ENCODE results near the gene CMC4.
A peak's percentile ranks its signal among the peaks of the same experiment; 100 is the strongest.

CMC4 gene

DNA sequence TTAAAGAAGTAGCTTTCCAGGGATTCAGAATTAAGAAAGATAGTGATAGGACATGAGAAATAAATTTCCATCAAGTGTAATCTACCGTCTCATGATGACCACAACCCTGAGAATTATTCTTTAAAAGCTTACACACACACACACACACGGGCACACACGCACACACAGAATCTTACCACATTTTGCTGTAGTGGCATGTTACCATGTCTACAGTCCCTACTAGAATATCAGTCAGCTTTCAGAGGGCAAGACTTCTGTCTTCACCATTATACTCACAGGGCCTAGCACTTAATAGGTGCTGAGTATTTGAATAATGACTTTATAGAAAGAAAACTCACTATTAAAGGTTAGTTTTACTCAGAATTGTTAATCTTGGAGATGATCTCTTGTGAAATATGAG is 15.4 kb downstream of the CMC4 start:
- ChIA-PET CTCF (interaction anchor here (4.6 kb wide), 1 partner anchor 138 kb away, joined by 25 read pairs; no protein-coding TSS in a partner anchor), POLR2A (no interaction called here)
- no peak for DNase-seq (ENCODE audit: extremely low spot score)
- TF ChIP-seq, protein P1, sequence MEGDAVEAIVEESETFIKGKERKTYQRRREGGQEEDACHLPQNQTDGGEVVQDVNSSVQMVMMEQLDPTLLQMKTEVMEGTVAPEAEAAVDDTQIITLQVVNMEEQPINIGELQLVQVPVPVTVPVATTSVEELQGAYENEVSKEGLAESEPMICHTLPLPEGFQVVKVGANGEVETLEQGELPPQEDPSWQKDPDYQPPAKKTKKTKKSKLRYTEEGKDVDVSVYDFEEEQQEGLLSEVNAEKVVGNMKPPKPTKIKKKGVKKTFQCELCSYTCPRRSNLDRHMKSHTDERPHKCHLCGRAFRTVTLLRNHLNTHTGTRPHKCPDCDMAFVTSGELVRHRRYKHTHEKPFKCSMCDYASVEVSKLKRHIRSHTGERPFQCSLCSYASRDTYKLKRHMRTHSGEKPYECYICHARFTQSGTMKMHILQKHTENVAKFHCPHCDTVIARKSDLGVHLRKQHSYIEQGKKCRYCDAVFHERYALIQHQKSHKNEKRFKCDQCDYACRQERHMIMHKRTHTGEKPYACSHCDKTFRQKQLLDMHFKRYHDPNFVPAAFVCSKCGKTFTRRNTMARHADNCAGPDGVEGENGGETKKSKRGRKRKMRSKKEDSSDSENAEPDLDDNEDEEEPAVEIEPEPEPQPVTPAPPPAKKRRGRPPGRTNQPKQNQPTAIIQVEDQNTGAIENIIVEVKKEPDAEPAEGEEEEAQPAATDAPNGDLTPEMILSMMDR (IDR thresholded peaks at IDR 0.05; ENCODE audit: control extremely low read depth, extremely low read depth, low read depth, missing control alignments): no peak

DNA sequence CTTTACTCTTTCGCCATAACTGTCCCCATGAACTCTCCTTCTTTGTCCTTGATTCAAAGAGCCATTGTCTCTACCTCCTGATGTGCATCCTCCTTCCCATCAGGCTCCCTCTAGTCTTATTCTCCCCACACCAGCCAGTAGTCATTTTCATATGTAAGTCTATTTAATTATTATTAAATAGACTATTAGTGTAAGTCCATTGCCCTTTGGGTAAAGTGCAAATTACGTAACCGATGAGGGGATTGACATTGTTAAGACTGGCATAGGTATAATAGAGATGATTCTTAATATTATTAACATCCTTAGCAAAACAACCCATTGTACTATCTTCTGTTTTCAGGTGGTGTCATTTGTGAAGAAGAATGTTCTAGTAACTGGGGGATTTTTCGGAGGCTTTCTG is 16.7 kb downstream of the CMC4 start:
- DNase-seq (ENCODE audit: extremely low spot score): no peak
- ChIA-PET POLR2A (no interaction called here), CTCF (interaction anchor here (4.6 kb wide), 1 partner anchor 136 kb away, joined by 25 read pairs; no protein-coding TSS in a partner anchor)
- TF ChIP-seq, protein P1 (IDR thresholded peaks at IDR 0.05; ENCODE audit: control extremely low read depth, extremely low read depth, low read depth, missing control alignments): no peak

DNA sequence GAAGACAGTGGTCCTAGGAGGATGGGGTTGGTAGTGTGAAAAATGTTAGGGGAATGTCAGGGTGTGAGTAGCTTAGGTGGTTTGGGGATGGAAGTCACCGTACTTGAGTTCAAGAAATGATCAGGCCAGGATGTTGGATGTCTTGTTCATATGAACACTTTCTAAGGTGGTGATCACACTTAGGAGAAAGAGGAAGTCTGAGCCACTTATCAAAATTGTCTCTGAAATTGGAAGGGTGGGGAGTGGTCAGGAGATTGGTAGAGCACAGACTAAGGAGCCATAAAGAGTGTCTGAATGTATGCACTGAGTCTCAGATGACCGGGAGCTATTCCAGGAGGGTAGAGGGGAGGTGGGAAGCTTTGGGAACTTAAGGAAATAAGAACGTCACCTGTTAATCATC is 17.3 kb downstream of the CMC4 start:
- ChIA-PET POLR2A (no interaction called here), CTCF (interaction anchor here (1.0 to 4.6 kb wide), 3 partner anchors 10 to 136 kb away, joined by 3 to 25 read pairs (median 4); no protein-coding TSS in a partner anchor)
- TF ChIP-seq, protein P1 (IDR thresholded peaks at IDR 0.05; ENCODE audit: control extremely low read depth, extremely low read depth, low read depth, missing control alignments): no peak

DNA sequence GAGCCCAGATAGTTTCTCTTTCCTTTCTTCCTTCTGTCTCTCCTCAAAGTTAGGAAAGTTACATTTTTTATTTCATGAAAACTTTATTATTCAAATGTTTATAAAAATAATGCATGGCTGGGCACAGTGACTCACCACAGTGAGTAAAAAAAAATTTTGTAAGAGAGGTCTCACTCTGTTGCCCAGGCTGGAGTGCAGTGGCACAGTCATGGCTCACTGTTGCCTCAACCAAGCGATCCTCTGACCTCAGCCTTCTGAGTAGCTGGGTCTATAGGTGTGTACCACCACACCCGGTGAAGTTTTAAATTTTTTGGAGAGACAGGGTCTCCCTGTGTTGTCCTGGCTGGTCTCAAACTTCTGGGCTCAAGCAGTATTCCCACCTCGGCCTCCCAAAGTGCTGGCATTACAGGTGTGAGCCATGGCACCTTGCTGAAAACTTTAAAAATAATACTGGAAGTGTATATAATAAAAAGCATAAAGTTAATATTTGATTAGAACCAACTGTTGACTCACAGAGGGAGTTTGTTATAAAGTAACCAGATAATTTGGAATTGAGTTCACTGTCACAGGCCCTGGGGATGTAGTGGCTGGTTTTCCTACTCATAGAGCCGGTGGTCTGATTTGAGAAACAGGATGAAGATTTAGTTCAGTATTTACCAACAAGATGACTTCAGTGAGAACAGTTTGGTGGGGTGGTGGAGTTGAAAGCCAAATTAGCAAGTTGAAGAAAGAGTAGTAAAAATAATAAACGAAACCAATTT is 18.0 kb downstream of the CMC4 start:
- no peak for DNase-seq (ENCODE audit: extremely low spot score)
- ChIA-PET POLR2A (no interaction called here), CTCF (interaction anchor here (1.0 to 4.6 kb wide), 4 partner anchors 10 to 135 kb away, joined by 3 to 25 read pairs (median 4); no protein-coding TSS in a partner anchor)
- TF ChIP-seq, protein P1 (IDR thresholded peaks at IDR 0.05; ENCODE audit: control extremely low read depth, extremely low read depth, low read depth, missing control alignments): no peak

More for the DNA sequence above, 17.3 kb downstream of the CMC4 start:
- DNase-seq (ENCODE audit: extremely low spot score): no peak

DNA sequence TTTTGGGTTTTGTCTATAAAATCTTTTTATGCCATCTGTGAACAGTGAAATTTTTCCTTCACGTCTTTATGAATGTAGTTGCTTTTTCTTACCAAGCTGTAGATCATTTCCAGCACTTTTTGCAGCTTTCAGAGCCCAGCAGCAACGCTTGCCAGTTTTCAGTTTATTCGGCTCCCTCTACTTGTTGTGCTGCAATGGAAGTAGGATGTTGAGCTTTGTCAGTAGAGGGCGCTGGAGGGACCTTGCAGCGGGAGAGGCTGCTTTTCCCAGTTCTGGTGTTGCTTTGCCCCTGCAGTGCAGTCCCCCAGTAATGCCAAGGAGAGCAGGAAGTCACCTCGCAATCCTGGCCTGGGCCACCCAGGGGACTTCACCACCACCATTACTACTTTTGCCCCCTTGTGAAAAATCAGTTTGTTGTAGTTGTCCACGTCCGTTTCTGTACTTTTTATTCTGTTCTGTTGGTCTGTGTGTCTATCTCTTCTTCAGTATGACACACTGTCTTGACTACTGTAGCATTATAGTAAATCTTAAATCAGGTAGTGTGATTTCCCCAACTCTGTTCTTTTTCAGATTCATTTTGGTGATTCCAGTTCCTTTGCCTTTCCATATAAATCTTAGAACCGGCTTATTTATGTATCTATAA is 21.8 kb downstream of the CMC4 start:
- TF ChIP-seq, protein P1 (IDR thresholded peaks at IDR 0.05; ENCODE audit: control extremely low read depth, extremely low read depth, low read depth, missing control alignments): peak; percentile 55
- POLR2A ChIA-PET: no interaction called here
- CTCF ChIA-PET: interaction anchor here (1.0 to 1.6 kb wide), 6 partner anchors 8 to 63 kb away, joined by 3 to 4 read pairs (median 3); no protein-coding TSS in a partner anchor
- no peak for DNase-seq (ENCODE audit: extremely low spot score)

DNA sequence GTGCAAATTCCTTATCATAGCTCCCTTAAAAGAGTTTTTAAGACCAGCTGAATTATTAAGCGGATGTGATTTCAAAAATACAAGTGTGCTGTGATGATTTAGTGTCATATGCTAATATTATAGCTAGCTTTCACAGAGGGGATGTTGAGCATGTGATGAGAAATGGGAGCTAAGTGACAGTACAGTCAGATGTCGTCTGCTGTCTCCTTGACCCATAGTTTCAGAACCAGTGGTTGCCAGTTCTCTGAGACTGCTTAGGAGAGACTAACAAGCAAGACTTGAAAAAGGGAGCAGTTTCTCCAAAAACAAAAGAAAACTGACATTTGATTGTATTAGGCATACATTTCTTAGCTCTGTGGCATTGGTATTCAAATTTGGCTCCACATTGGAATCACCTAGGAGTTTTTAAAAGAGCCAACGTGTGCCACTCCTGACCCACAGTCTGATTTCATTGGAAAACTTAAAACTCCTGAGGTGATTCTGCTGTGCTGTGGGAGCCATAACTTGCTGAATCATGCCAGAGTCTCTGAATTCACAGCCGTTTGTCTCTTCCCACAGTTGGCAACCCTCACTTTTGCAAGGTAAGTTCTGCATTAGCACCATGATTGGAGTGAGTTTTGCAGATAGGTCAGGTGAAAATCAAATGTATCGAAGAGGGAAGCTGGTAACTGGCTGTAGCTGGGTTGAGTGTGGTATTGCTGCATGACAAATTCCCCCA is 24.0 kb downstream of the CMC4 start:
- ChIA-PET CTCF (interaction anchor here (1.0 to 1.7 kb wide), 6 partner anchors 10 to 189 kb away, joined by 3 to 6 read pairs (median 4); no protein-coding TSS in a partner anchor), POLR2A (no interaction called here)
- no peak for DNase-seq (ENCODE audit: extremely low spot score)
- TF ChIP-seq, protein P1 (IDR thresholded peaks at IDR 0.05; ENCODE audit: control extremely low read depth, extremely low read depth, low read depth, missing control alignments): no peak
